GM23338 (cell line): ENCODE data around the gene ARHGAP28. TPM values are rescaled to one million over a fixed set of nuclear protein-coding genes. Genes with fewer than 3 reads are reported as not detected.

Experiments
- ATAC-seq: fragments of 200-7000 bp; cut with Tn5 transposase; 3 replicates; pipeline ENCODE4 v1.9.1; 2020
- DNase-seq: peaks from one replicate; pipeline ENCODE4 v3.0.0-alpha.2; 2015; ENCODE audit warnings: low spot score
- H2AFZ ChIP-seq: fragments of 200-600 bp; sonication (generic); 2 replicates; pipeline ENCODE4 v1.8.0; 2016; ENCODE audit warnings: antibody characterized with exemption, mild to moderate bottlenecking, moderate library complexity
- H3F3A ChIP-seq: fragments of 200-600 bp; sonication (generic); replicated peaks from 2 replicates; pipeline ENCODE4 v1.8.0; 2017; ENCODE audit warnings: antibody characterized with exemption, mixed run types, low read depth
- H3K27ac ChIP-seq: fragments of 200-600 bp; sonication (generic); 2 replicates; pipeline ENCODE4 v1.6.1; 2016; ENCODE audit warnings: low read depth
- H3K27me3 ChIP-seq: fragments of 200-600 bp; sonication (generic); 2 replicates; pipeline ENCODE4 v1.8.0; 2016; ENCODE audit warnings: mild to moderate bottlenecking, mixed run types, moderate library complexity; ENCODE audit not compliant: insufficient read depth
- H3K36me3 ChIP-seq: fragments of 200-600 bp; sonication (generic); 2 replicates; pipeline ENCODE4 v1.8.0; 2016; ENCODE audit warnings: mild to moderate bottlenecking; ENCODE audit not compliant: insufficient read depth
- H3K4me1 ChIP-seq: fragments of 200-600 bp; sonication (generic); 2 replicates; pipeline ENCODE4 v1.8.0; 2016; ENCODE audit warnings: mild to moderate bottlenecking, moderate library complexity; ENCODE audit not compliant: insufficient read depth
- H3K4me2 ChIP-seq: fragments of 200-600 bp; sonication (generic); 2 replicates; pipeline ENCODE4 v1.7.1; 2017; ENCODE audit warnings: mixed run types
- H3K4me3 ChIP-seq: fragments of 200-600 bp; sonication (generic); 2 replicates; pipeline ENCODE4 v1.6.1; 2016; ENCODE audit warnings: mixed run types
- H3K79me2 ChIP-seq: fragments of 200-600 bp; sonication (generic); replicated peaks from 2 replicates; pipeline ENCODE4 v1.8.0; 2017; ENCODE audit warnings: mild to moderate bottlenecking; ENCODE audit not compliant: insufficient read depth
- H3K9me2 ChIP-seq: fragments of 200-600 bp; sonication (generic); 2 replicates; pipeline ENCODE4 v1.8.0; 2017; ENCODE audit not compliant: insufficient read depth
- H4K20me1 ChIP-seq: fragments of 200-600 bp; sonication (generic); replicated peaks from 2 replicates; pipeline ENCODE4 v1.8.0; 2017; ENCODE audit warnings: mild to moderate bottlenecking; ENCODE audit not compliant: insufficient read depth
- H3K27ac Mint-ChIP-seq: 2 replicates; pipeline ENCODE4 v1.8.0; 2020; ENCODE audit warnings: inconsistent platforms, mild to moderate bottlenecking, moderate library complexity, mixed read lengths
- H3K27me3 Mint-ChIP-seq: 3 replicates; pipeline ENCODE4 v1.8.0; 2022; ENCODE audit warnings: low read depth, mild to moderate bottlenecking, moderate library complexity, mixed read lengths, inconsistent platforms; ENCODE audit not compliant: insufficient read depth, poor library complexity
- H3K36me3 Mint-ChIP-seq: 3 replicates; pipeline ENCODE4 v1.8.0; 2021; ENCODE audit warnings: low read depth, mild to moderate bottlenecking, inconsistent platforms, moderate library complexity, mixed read lengths
- H3K4me1 Mint-ChIP-seq: 3 replicates; pipeline ENCODE4 v1.8.0; 2020; ENCODE audit warnings: mild to moderate bottlenecking, inconsistent platforms, mixed read lengths
- H3K4me3 Mint-ChIP-seq: 3 replicates; pipeline ENCODE4 v1.8.0; 2021; ENCODE audit warnings: moderate library complexity, mild to moderate bottlenecking, inconsistent platforms, mixed read lengths
- H3K9me3 Mint-ChIP-seq: 3 replicates; pipeline ENCODE4 v1.8.0; 2020; ENCODE audit warnings: moderate library complexity, mild to moderate bottlenecking, inconsistent platforms, mixed read lengths
- CREB1 ChIP-seq: fragments of 250-450 bp; sonication (Bioruptor Pico); IDR thresholded peaks from 2 replicates; pipeline ENCODE4 v1.5.0; 2020; ENCODE audit warnings: low read depth, mild to moderate bottlenecking, moderate library complexity
- ETS1 ChIP-seq: IDR thresholded peaks from 2 replicates; pipeline ENCODE4 v1.6.1; 2016; ENCODE audit warnings: antibody characterized with exemption
- EZH2 ChIP-seq: fragments of 200-600 bp; sonication (generic); IDR thresholded peaks from one replicate; pipeline ENCODE4 v1.8.0; 2017; ENCODE audit warnings: antibody characterized with exemption, mild to moderate bottlenecking, low read depth; ENCODE audit not compliant: unreplicated experiment
- EZH2phosphoT487 ChIP-seq: fragments of 200-600 bp; sonication (generic); IDR thresholded peaks from one replicate; pipeline ENCODE4 v1.8.1; 2018; ENCODE audit warnings: antibody characterized with exemption; ENCODE audit not compliant: unreplicated experiment
- NANOG ChIP-seq: IDR thresholded peaks from 2 replicates; pipeline ENCODE4 v1.6.1; 2016; ENCODE audit warnings: antibody characterized with exemption, borderline replicate concordance
- POLR2AphosphoS5 ChIP-seq: IDR thresholded peaks from 2 replicates; pipeline ENCODE4 v1.6.1; 2016; ENCODE audit warnings: antibody characterized with exemption, low read depth
- REST ChIP-seq: IDR thresholded peaks from one replicate; pipeline ENCODE4 v1.6.1; 2018; ENCODE audit warnings: antibody characterized with exemption; ENCODE audit not compliant: unreplicated experiment
- STAT1 ChIP-seq: IDR thresholded peaks from one replicate; pipeline ENCODE4 v1.6.1; 2016; ENCODE audit warnings: antibody characterized with exemption; ENCODE audit not compliant: unreplicated experiment
- ZNF114 ChIP-seq: fragments of 250-450 bp; sonication (Bioruptor Pico); IDR thresholded peaks from 2 replicates; pipeline ENCODE4 v1.5.0; 2020; ENCODE audit warnings: mild to moderate bottlenecking, moderate library complexity
- ZNF331 ChIP-seq: fragments of 250-450 bp; sonication (Bioruptor Pico); IDR thresholded peaks from 2 replicates; pipeline ENCODE4 v1.5.0; 2020; ENCODE audit warnings: low read depth, mild to moderate bottlenecking, moderate library complexity
- ZNF462 ChIP-seq: fragments of 250-450 bp; sonication (Bioruptor Pico); IDR thresholded peaks from 2 replicates; pipeline ENCODE4 v1.5.0; 2020; ENCODE audit warnings: mild to moderate bottlenecking, moderate library complexity
- polyA plus RNA-seq: library from polyadenylated mRNA; unstranded; fragments of >200 nt; fragmentation: Nextera tagmentation; extraction: Ambion mirVana; gene quantifications from 2 replicates; pipeline ENCODE4 v1.2.1, GENCODE V29; 2016
- total RNA-seq: library from RNA; depleted of rRNA; stranded (reverse); fragments of >200 nt; shearing (Covaris generic); gene quantifications from 2 replicates; pipeline ENCODE4 v1.2.3, GENCODE V29; 2014

ARHGAP28 gene
- total and polyA plus RNA-seq, 2 experiments from 2014 or later, result 2.8 to 9.6 TPM

- Histone ChIP-seq H3K27ac (no peak overlapping the region), H2AFZ (no peak overlapping the region), H4K20me1 (no peaks in the 10 kb centered on the region), H3K4me2 (no peak overlapping the region), H3K27me3 (no peaks in the 10 kb centered on the region), H3K36me3 (no peaks in the 10 kb centered on the region), H3F3A (no peaks in the 10 kb centered on the region), H3K9me2 (no peaks in the 10 kb centered on the region), H3K79me2 (no peaks in the 10 kb centered on the region), H3K4me3 (no peak overlapping the region), H3K4me1 (peaks cover 27% of the 10 kb centered on the region)
- ATAC-seq (no peak), DNase-seq (no peak)
- Mint-ChIP-seq H3K36me3 (no peaks in the 10 kb centered on the region), H3K4me3 (no peak overlapping the region), H3K27ac (no peak overlapping the region), H3K27me3 (peaks cover 6% of the 10 kb centered on the region), H3K4me1 (peaks cover 43% of the 10 kb centered on the region), H3K9me3 (no peaks in the 10 kb centered on the region)
- TF ChIP-seq POLR2AphosphoS5 (no peak), ETS1 (no peak)
Measured at GRCh38 chr18:6877288-6877687, 147.8 kb downstream of the ARHGAP28 start.

GRCh38 chr18:6878556-6879297 is 149.2 kb downstream of the ARHGAP28 start:
- H3K4me2 ChIP-seq, result peak overlapping the region; percentile 35
- peak overlapping the region; percentile 13; the same call in 1 of the 2 replicates for H3K4me3 ChIP-seq
- Mint-ChIP-seq H3K4me1 (peaks cover 35% of the 10 kb centered on the region), H3K9me3 (no peaks in the 10 kb centered on the region), H3K36me3 (peaks cover 7% of the 10 kb centered on the region; the same call in 2 of the 3 replicates), H3K27me3 (peaks cover 6% of the 10 kb centered on the region), H3K4me3 (no peak overlapping the region), H3K27ac (peak overlapping the region; percentile 91)
- no peaks in the 10 kb centered on the region for H3K36me3 ChIP-seq
- peaks cover 27% of the 10 kb centered on the region for H3K4me1 ChIP-seq
- ATAC-seq (peak; percentile 88), DNase-seq (peak; percentile 47)
- no peaks in the 10 kb centered on the region for H4K20me1 ChIP-seq
- H3K79me2 ChIP-seq, result no peaks in the 10 kb centered on the region
- H3K27me3 ChIP-seq, result no peaks in the 10 kb centered on the region
- no peaks in the 10 kb centered on the region for H3F3A ChIP-seq
- H3K27ac ChIP-seq, result peak overlapping the region; percentile 83
- no peaks in the 10 kb centered on the region for H3K9me2 ChIP-seq
- no peak overlapping the region for H2AFZ ChIP-seq
- no peak for TF ChIP-seq ZNF331 (CRISPR knock-in tag)
- TF ChIP-seq EZH2phosphoT487, result no peak
- no peak for TF ChIP-seq ZNF114 (CRISPR knock-in tag)
- TF ChIP-seq EZH2, result no peak
- no peak for TF ChIP-seq STAT1
- TF ChIP-seq REST, result no peak
- no peak for TF ChIP-seq CREB1 (CRISPR knock-in tag)
- TF ChIP-seq ZNF462 (CRISPR knock-in tag), result no peak
- TF ChIP-seq NANOG, result no peak
